HG03025 (cell line): ENCODE measurements around the gene HMGXB3.

Experiments used
- ATAC-seq: cut with Tn5 transposase; IDR thresholded peaks from one replicate; pipeline ENCODE4 v1.9.1; 2021; ENCODE audit warnings: mild to moderate bottlenecking, moderate library complexity; ENCODE audit not compliant: unreplicated experiment, low FRiP score

HMGXB3 gene

GRCh38 chr5:150065886-150066285 is 65.3 kb downstream of the HMGXB3 start:
- no peak for ATAC-seq

- no peak for ATAC-seq
Observed at GRCh38 chr5:150066436-150066835, 65.9 kb downstream of the HMGXB3 start.

GRCh38 chr5:150066901-150067396 is 66.4 kb downstream of the HMGXB3 start:
- no peak for ATAC-seq

- no peak for ATAC-seq
Observed at GRCh38 chr5:150067405-150067960, 66.9 kb downstream of the HMGXB3 start.

GRCh38 chr5:150068071-150068470 is 67.5 kb downstream of the HMGXB3 start:
- no peak for ATAC-seq

GRCh38 chr5:150068472-150068871 is 67.9 kb downstream of the HMGXB3 start:
- no peak for ATAC-seq

GRCh38 chr5:150068961-150069645 is 68.6 kb downstream of the HMGXB3 start:
- no peak for ATAC-seq

GRCh38 chr5:150069672-150070627 is 69.4 kb downstream of the HMGXB3 start:
- no peak for ATAC-seq

GRCh38 chr5:150070821-150071220 is 70.3 kb downstream of the HMGXB3 start:
- ATAC-seq: no peak

GRCh38 chr5:150073086-150073625 is 72.6 kb downstream of the HMGXB3 start:
- ATAC-seq: no peak

GRCh38 chr5:150073677-150074076 is 73.1 kb downstream of the HMGXB3 start:
- no peak for ATAC-seq

- ATAC-seq: no peak
Observed at GRCh38 chr5:150075233-150075632, 74.7 kb downstream of the HMGXB3 start.

GRCh38 chr5:150075806-150076205 is 75.3 kb downstream of the HMGXB3 start:
- no peak for ATAC-seq

- ATAC-seq: no peak
Observed at GRCh38 chr5:150077060-150077459, 76.5 kb downstream of the HMGXB3 start.

GRCh38 chr5:150077996-150078801 is 77.7 kb downstream of the HMGXB3 start:
- no peak for ATAC-seq

- no peak for ATAC-seq
Observed at GRCh38 chr5:150078802-150079689, 78.5 kb downstream of the HMGXB3 start.

GRCh38 chr5:150079909-150080461 is 79.4 kb downstream of the HMGXB3 start:
- no peak for ATAC-seq

- no peak for ATAC-seq
Observed at GRCh38 chr5:150080696-150081435, 80.3 kb downstream of the HMGXB3 start.
